Keratinocyte (primary cell): ENCODE results near the gene SLCO3A1. TPM values are rescaled to one million over a fixed set of nuclear protein-coding genes. Genes with fewer than 3 reads are reported as not detected.

Source experiments
- DNase-seq: peaks from one replicate; pipeline ENCODE4 v3.0.0-alpha.2; 2011; ENCODE audit warnings: low read depth, missing footprints, low spot score
- FAIRE-seq: peaks from 2 replicates; lab custom pipeline; 2011; peaks lifted over from hg19 to GRCh38; lab: Jason Lieb, UNC
- H2AFZ ChIP-seq: 2 replicates; pipeline ENCODE4 v1.6.0; 2012; ENCODE audit warnings: low read length, control low read depth, inconsistent platforms; ENCODE audit not compliant: control insufficient read depth
- H3K27ac ChIP-seq: 2 replicates; pipeline ENCODE4 v1.5.1; 2011; ENCODE audit warnings: low read length; ENCODE audit not compliant: control insufficient read depth, insufficient read depth
- H3K27me3 ChIP-seq: 3 replicates; pipeline ENCODE4 v1.6.0; 2011; ENCODE audit warnings: low read length; ENCODE audit not compliant: control insufficient read depth, insufficient read depth; ENCODE audit errors: extremely low read depth
- H3K36me3 ChIP-seq, 2 experiments: 2 replicates in 1 of 2; 3 replicates in 1 of 2; pipeline ENCODE4 v1.5.1; 2011; ENCODE audit warnings: low read length in 2 of 2, mild to moderate bottlenecking in 1 of 2; ENCODE audit not compliant: control insufficient read depth in 2 of 2, insufficient read depth in 2 of 2; ENCODE audit errors: extremely low read depth in 1 of 2
- H3K4me1 ChIP-seq: 3 replicates; pipeline ENCODE4 v1.5.1; 2011; ENCODE audit warnings: low read length; ENCODE audit not compliant: control insufficient read depth, insufficient read depth; ENCODE audit errors: extremely low read depth
- H3K4me2 ChIP-seq: 3 replicates; pipeline ENCODE4 v1.6.0; 2011; ENCODE audit warnings: low read depth, low read length; ENCODE audit not compliant: control insufficient read depth, insufficient read depth; ENCODE audit errors: extremely low read depth
- H3K4me3 ChIP-seq, 3 experiments: fragments of 200-600 bp in 1 of 3; sonication (generic) in 1 of 3; 2 replicates in 2 of 3; 3 replicates in 1 of 3; pipeline ENCODE4 v1.5.1; 2011 to 2016; ENCODE audit warnings: low read length in 3 of 3, mild to moderate bottlenecking in 3 of 3, control low read depth in 2 of 3, inconsistent platforms in 1 of 3, low read depth in 1 of 3, mixed read lengths in 1 of 3, mixed run types in 1 of 3, moderate library complexity in 1 of 3; ENCODE audit not compliant: control insufficient read depth in 2 of 3, insufficient read depth in 2 of 3; ENCODE audit errors: extremely low read depth in 1 of 3
- H3K79me2 ChIP-seq: 2 replicates; pipeline ENCODE4 v1.6.0; 2012; ENCODE audit warnings: low read length; ENCODE audit not compliant: control insufficient read depth, insufficient read depth
- H3K9ac ChIP-seq: 3 replicates; pipeline ENCODE4 v1.6.0; 2011; ENCODE audit warnings: low read length; ENCODE audit not compliant: control insufficient read depth, insufficient read depth; ENCODE audit errors: extremely low read depth
- H3K9me1 ChIP-seq: 3 replicates; pipeline ENCODE4 v1.6.0; 2011; ENCODE audit warnings: low read length; ENCODE audit not compliant: control insufficient read depth, insufficient read depth; ENCODE audit errors: extremely low read depth
- H3K9me3 ChIP-seq: 2 replicates; pipeline ENCODE4 v1.5.1; 2012; ENCODE audit warnings: low read depth, low read length; ENCODE audit not compliant: control insufficient read depth
- H4K20me1 ChIP-seq: 3 replicates; pipeline ENCODE4 v1.6.0; 2011; ENCODE audit warnings: low read length; ENCODE audit not compliant: control insufficient read depth, insufficient read depth; ENCODE audit errors: extremely low read depth
- EZH2 ChIP-seq: IDR thresholded peaks from one replicate; pipeline ENCODE4 v1.6.1; 2012; ENCODE audit warnings: inconsistent platforms, mild to moderate bottlenecking, low read length, moderate library complexity
- dilution Hi-C: fragments of 300-500 bp; cut with MboI; formaldehyde crosslinking; loops from one replicate; pipeline ENCODE4 v1.7.0; 2020; ENCODE audit warnings: low sequenced_read_pairs; ENCODE audit not compliant: extremely low pct_ligation_motif_present
- polyA plus RNA-seq, 5 experiments: library from polyadenylated mRNA; depleted of rRNA in 3 of 5; stranded (reverse) in 3 of 5; stranded (forward) in 1 of 5; unstranded in 1 of 5; fragments of >200 nt; gene quantifications; 1 replicate in 1 of 5; 2 replicates in 3 of 5; 3 replicates in 1 of 5; pipeline versions ENCODE4 v1.2.1 to v1.2.3, GENCODE V29; 2011 to 2012; ENCODE audit warnings: missing spikeins in 2 of 5, low read depth in 1 of 5, low replicate concordance in 1 of 5
- TF ChIP-seq, protein P1 (sequence below), 3 experiments: IDR thresholded peaks in 1 of 3; conservative IDR thresholded peaks in 1 of 3; optimal IDR thresholded peaks in 1 of 3; 2 replicates in 2 of 3; 3 replicates in 1 of 3; pipeline versions ENCODE3 to v1.5.1; 2011; ENCODE audit warnings: low read length in 3 of 3, mild to moderate bottlenecking in 3 of 3, moderate library complexity in 2 of 3, control low read depth in 1 of 3, inconsistent platforms in 1 of 3; ENCODE audit not compliant: insufficient read depth in 2 of 3; ENCODE audit errors: extremely low read depth in 1 of 3

Gene SLCO3A1
- polyA plus RNA-seq, 1 donor (not counting 4 experiments of a cell fraction or from before 2014, with no cell fraction given) = 21.3 TPM

DNA sequence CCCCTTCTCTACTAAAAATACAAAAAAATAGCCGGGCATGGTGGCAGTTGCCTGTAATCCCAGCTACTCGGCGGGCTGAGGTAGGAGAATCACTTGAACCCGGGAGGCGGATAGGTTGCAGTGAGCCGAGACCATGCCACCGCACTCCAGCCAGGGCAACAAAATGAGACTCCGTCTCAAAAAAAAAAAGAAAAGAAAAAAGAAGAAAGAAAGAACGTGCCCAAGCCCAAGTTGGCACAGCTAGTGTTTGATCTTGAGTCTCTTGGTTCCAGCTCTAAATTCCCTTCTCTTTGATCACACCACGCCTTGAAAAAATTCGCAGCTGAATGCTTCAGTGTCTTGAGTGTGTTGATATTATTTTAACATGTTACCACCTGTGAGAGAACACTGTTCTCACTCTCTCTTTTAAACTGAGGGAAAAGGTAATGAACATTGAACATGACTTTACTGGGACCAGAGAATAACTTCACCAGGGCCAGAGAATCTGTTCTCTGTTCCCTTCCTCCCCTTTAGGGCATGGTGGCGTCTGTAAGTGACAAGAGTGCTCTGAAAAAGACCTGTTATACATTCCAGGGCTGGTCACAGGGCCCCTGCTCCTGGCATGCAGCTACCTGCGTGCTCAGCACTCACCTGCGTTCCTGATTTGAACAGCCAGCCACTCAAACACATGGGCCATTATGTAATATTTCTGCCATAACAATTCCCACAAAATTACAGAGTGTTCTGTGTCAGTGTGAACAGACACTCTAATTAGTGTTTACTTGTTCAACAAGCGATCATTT is 19.0 kb downstream of the SLCO3A1 start:
- peak overlapping the region; percentile 72 for H3K27ac ChIP-seq
- H4K20me1 ChIP-seq = no peaks in the 10 kb centered on the region
- peak overlapping the region in 2 of 3 experiments; percentile 31 to 44 for H3K4me3 ChIP-seq
- peak overlapping the region; percentile 48 for H3K9ac ChIP-seq
- peak overlapping the region; percentile 57 for H2AFZ ChIP-seq
- dilution Hi-C loops = no loop called here
- peaks cover 26% of the 10 kb centered on the region for H3K79me2 ChIP-seq
- no peak for DNase-seq
- H3K9me3 ChIP-seq = no peaks in the 10 kb centered on the region
- TF ChIP-seq, protein P1, sequence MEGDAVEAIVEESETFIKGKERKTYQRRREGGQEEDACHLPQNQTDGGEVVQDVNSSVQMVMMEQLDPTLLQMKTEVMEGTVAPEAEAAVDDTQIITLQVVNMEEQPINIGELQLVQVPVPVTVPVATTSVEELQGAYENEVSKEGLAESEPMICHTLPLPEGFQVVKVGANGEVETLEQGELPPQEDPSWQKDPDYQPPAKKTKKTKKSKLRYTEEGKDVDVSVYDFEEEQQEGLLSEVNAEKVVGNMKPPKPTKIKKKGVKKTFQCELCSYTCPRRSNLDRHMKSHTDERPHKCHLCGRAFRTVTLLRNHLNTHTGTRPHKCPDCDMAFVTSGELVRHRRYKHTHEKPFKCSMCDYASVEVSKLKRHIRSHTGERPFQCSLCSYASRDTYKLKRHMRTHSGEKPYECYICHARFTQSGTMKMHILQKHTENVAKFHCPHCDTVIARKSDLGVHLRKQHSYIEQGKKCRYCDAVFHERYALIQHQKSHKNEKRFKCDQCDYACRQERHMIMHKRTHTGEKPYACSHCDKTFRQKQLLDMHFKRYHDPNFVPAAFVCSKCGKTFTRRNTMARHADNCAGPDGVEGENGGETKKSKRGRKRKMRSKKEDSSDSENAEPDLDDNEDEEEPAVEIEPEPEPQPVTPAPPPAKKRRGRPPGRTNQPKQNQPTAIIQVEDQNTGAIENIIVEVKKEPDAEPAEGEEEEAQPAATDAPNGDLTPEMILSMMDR (optimal IDR thresholded peaks at IDR 0.05 in 1 of 3, IDR thresholded peaks at IDR 0.05 in 1 of 3, conservative IDR thresholded peaks at IDR 0.05 in 1 of 3; ENCODE audit: extremely low read depth in 1 of 3, insufficient read depth in 2 of 3, low read length in 3 of 3) = no peak
- TF ChIP-seq EZH2 = no peak
- H3K27me3 ChIP-seq = no peaks in the 10 kb centered on the region
- H3K9me1 ChIP-seq = peaks cover 6% of the 10 kb centered on the region
- peak overlapping the region; percentile 71 for H3K4me2 ChIP-seq
- peak; percentile 79 for FAIRE-seq
- H3K4me1 ChIP-seq = peaks cover 22% of the 10 kb centered on the region
- no peaks in the 10 kb centered on the region for H3K36me3 ChIP-seq

DNA sequence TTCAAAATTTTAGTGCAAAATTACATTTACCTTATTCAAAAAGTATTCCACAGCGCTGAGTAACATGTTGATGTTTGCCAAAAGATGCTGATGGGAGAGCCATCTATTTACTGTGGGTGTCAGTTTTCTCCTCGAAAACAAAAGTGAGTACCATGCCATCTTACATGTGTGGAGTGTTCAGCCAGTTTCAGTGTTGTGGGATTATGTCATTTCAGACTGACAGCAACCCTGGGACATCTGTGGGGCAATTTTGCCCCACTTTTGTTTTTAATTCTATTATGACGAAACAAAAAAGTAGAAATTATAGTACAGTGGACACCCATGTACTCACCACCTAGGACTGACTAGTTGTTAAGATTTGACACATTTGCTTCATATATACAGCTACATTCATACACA is 19.6 kb downstream of the SLCO3A1 start:
- FAIRE-seq (peak; percentile 17), DNase-seq (no peak)
- dilution Hi-C loops = no loop called here
- no peaks in the 10 kb centered on the region for H4K20me1 ChIP-seq
- no peaks in the 10 kb centered on the region for H3K27me3 ChIP-seq
- peak overlapping the region; percentile 71 for H3K4me2 ChIP-seq
- H3K9ac ChIP-seq = peak overlapping the region; percentile 48
- H3K4me3 ChIP-seq = no peak overlapping the region
- H3K9me3 ChIP-seq = no peaks in the 10 kb centered on the region
- no peaks in the 10 kb centered on the region for H3K36me3 ChIP-seq
- peak overlapping the region; percentile 72 for H3K27ac ChIP-seq
- H3K79me2 ChIP-seq = peaks cover 26% of the 10 kb centered on the region
- peaks cover 18% of the 10 kb centered on the region for H3K4me1 ChIP-seq
- TF ChIP-seq, protein P1 (optimal IDR thresholded peaks at IDR 0.05 in 1 of 3, IDR thresholded peaks at IDR 0.05 in 1 of 3, conservative IDR thresholded peaks at IDR 0.05 in 1 of 3; ENCODE audit: extremely low read depth in 1 of 3, insufficient read depth in 2 of 3, low read length in 3 of 3) = no peak
- no peak for TF ChIP-seq EZH2
- H3K9me1 ChIP-seq = peaks cover 6% of the 10 kb centered on the region
- H2AFZ ChIP-seq = no peak overlapping the region
